Measurements from ENCODE around the gene MAPK10. TPM values are rescaled to one million over a fixed set of nuclear protein-coding genes. Genes with fewer than 3 reads are reported as not detected.

Gene MAPK10
- total and polyA plus RNA-seq, 2 of the 8 experiments (the other 6 are each of a cell fraction or from before 2014, with no cell fraction given) = 2.5 to 3.1 TPM

DNA sequence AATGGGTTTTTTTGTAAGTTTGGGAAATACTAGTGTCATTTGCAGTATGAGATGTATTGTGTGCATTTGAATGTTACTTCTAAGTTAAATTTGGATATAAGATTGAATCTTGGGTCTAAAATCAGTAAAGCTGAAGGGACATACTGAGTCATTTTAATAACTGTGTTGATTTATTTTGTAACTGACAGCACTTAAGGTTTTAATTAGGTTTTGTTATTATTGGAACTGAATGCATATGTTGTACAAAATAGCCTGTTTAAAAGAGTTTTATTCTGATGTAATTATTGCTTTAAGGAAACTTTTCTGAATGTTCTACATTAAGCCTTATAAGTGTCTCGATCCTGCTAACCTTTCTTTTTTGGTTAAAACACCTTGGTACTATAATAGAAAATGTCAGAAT, 396.6 kb downstream of the MAPK10 start:
- H2AK5ac ChIP-seq (ENCODE audit: low read depth, low read length) = no peak overlapping the region
- no peak overlapping the region for H3K14ac ChIP-seq (ENCODE audit: insufficient read length)
- POLR2A ChIA-PET (ENCODE audit: partially characterized antibody) = no interaction called here
- no peak overlapping the region for H2BK15ac ChIP-seq (ENCODE audit: low read length)
- 91% methylated on average over 1 of the region's 1 CpG; no CpG with 5 or more reads in 1 of the 2 experiments for WGBS, 2 experiments (ENCODE audit: extremely low coverage in 1 of 2, insufficient coverage in 1 of 2, insufficient read length in 1 of 2, insufficient replicate concordance in 2 of 2, low coverage in 1 of 2, low lambda C conversion rate in 2 of 2, missing lambda C conversion rate in 1 of 2)
- no peak overlapping the region for H3K4me2 ChIP-seq (ENCODE audit: insufficient read depth in 1 of 2, low read depth in 2 of 2, low read length in 2 of 2)
- H3K27ac ChIP-seq (ENCODE audit: low read depth, low read length) = no peak overlapping the region
- no peak overlapping the region for H2BK120ac ChIP-seq (replicated peaks; ENCODE audit: low read depth, low read length)
- no peak overlapping the region for H4K91ac ChIP-seq (replicated peaks; ENCODE audit: insufficient read length, low read length)
- no peaks in the 10 kb centered on the region for H3K36me3 ChIP-seq (ENCODE audit: control insufficient read depth in 2 of 4, insufficient read depth in 4 of 4, low read length in 3 of 4)
- no peak overlapping the region for H2BK20ac ChIP-seq (ENCODE audit: low read length)
- CTCF ChIA-PET (ENCODE audit: partially characterized antibody) = interaction anchor here (0.6 to 3.3 kb wide), 3 partner anchors 7 to 1197 kb away, joined by 3 to 12 read pairs (median 3); no protein-coding TSS in a partner anchor
- H4K5ac ChIP-seq (ENCODE audit: insufficient read length, low read depth, low read length) = no peak overlapping the region
- no peaks in the 10 kb centered on the region for H3K23me2 ChIP-seq (ENCODE audit: low read depth, low read length)
- H3K4me1 ChIP-seq (replicated peaks in 1 of 4; ENCODE audit: control insufficient read depth in 3 of 4, insufficient read depth in 4 of 4, low read length in 3 of 4) = no peaks in the 10 kb centered on the region
- H3K23ac ChIP-seq (ENCODE audit: insufficient read length) = no peak overlapping the region
- H3K9ac ChIP-seq (replicated peaks in 1 of 4; ENCODE audit: extremely low read depth in 1 of 4, low read depth in 3 of 4, low read length in 3 of 4) = no peak overlapping the region
- H3K9me3 ChIP-seq (ENCODE audit: insufficient read depth in 2 of 2, low read depth in 1 of 2, low read length in 1 of 2) = no peaks in the 10 kb centered on the region
- H3K18ac ChIP-seq (ENCODE audit: extremely low read depth, low read length) = no peak overlapping the region
- no peak for FAIRE-seq
- no peak overlapping the region for H2BK12ac ChIP-seq (ENCODE audit: low read depth, low read length)
- H2BK5ac ChIP-seq (ENCODE audit: low read depth, low read length) = no peak overlapping the region
- H3K4me3 ChIP-seq (ENCODE audit: extremely low read depth in 1 of 4, insufficient read depth in 2 of 4, low read depth in 3 of 4, low read length in 4 of 4) = no peak overlapping the region
- no peak overlapping the region for H3K4ac ChIP-seq (replicated peaks; ENCODE audit: insufficient read length, low read depth, low read length)
- no peak overlapping the region for H2AFZ ChIP-seq (ENCODE audit: low read length)
- no peaks in the 10 kb centered on the region for H3K27me3 ChIP-seq (replicated peaks in 1 of 4; ENCODE audit: control insufficient read depth in 3 of 4, extremely low read depth in 1 of 4, insufficient read depth in 3 of 4, low read length in 3 of 4)
- H3K79me1 ChIP-seq (ENCODE audit: low read depth, low read length) = no peaks in the 10 kb centered on the region
- no peak overlapping the region for H4K8ac ChIP-seq (ENCODE audit: extremely low read depth, insufficient read depth, low read length)
- H4K20me1 ChIP-seq (replicated peaks in 1 of 2; ENCODE audit: control insufficient read depth in 1 of 2, insufficient read depth in 2 of 2, low read length in 2 of 2) = no peaks in the 10 kb centered on the region
- no peak for DNase-seq (ENCODE audit: low read depth in 1 of 2, low spot score in 2 of 2)
- no peak overlapping the region for H3K56ac ChIP-seq (replicated peaks; ENCODE audit: insufficient read length, low read depth, low read length)
- no peaks in the 10 kb centered on the region for H3K79me2 ChIP-seq (ENCODE audit: control insufficient read depth in 1 of 2, insufficient read depth in 2 of 2, low read length in 2 of 2)
- TF ChIP-seq, protein P1, sequence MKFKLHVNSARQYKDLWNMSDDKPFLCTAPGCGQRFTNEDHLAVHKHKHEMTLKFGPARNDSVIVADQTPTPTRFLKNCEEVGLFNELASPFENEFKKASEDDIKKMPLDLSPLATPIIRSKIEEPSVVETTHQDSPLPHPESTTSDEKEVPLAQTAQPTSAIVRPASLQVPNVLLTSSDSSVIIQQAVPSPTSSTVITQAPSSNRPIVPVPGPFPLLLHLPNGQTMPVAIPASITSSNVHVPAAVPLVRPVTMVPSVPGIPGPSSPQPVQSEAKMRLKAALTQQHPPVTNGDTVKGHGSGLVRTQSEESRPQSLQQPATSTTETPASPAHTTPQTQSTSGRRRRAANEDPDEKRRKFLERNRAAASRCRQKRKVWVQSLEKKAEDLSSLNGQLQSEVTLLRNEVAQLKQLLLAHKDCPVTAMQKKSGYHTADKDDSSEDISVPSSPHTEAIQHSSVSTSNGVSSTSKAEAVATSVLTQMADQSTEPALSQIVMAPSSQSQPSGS (IDR thresholded peaks at IDR 0.05; ENCODE audit: low read length) = no peak
- TF ChIP-seq CHD2 (IDR thresholded peaks at IDR 0.05; ENCODE audit: low read length) = no peak
- no peak for TF ChIP-seq PHF8 (conservative IDR thresholded peaks at IDR 0.05; ENCODE audit: low read depth, low read length)
- no peak for TF ChIP-seq HDAC2 (IDR thresholded peaks at IDR 0.05; ENCODE audit: borderline replicate concordance in 1 of 2, low read depth in 2 of 2, low read length in 2 of 2)
- no peak for TF ChIP-seq NANOG (IDR thresholded peaks at IDR 0.05; ENCODE audit: insufficient read depth, low read depth, low read length, poor library complexity, severe bottlenecking)
- no peak for TF ChIP-seq RBBP5 (IDR thresholded peaks at IDR 0.05; ENCODE audit: borderline replicate concordance, low read depth, low read length)
- no peak for TF ChIP-seq TBP (IDR thresholded peaks at IDR 0.05; ENCODE audit: low read depth, low read length)
